ENCODE data around the gene NRM. TPM values are rescaled to one million over a fixed set of nuclear protein-coding genes. Genes with fewer than 3 reads are reported as not detected.

NRM gene
- total and polyA plus RNA-seq, 2 of the 13 experiments (the other 11 are each of a cell fraction or from before 2014, with no cell fraction given): 12.5 to 16.0 TPM

DNA sequence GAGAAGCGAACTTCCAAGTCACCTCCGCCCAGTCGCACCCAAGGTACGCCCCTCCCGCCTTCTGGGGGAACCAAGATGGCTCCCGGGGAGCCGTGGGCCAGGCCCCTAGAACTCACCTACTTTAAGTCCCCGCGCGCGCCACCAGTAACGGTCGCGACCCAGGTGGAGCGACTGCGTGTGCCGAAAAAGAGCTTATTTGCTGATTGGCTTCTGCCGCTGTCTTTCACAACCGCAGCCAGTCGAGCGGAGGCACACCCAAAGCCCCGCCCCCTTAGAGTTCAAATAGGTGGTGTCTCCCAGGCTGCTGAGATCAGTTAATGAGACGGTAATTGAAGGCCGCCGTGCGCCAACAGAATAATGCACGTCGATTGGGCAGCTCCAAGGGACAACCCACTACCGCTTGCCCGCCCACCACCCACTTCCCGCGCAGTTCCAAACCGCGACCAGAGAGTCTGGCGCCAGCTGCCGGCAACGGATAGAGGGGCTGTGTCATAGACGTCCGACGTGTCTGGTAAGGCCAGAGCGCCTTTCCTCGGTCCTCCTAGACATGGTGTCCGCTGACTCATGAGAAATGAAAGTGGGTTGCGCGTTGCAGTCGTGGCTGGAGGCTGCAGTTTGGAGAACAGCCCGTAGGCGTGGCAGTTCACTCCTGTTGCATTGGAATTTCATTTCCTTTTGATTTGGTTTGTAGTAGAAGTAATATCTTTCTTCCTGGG lies 26.5 kb upstream of the NRM start, which contains the start of gene MDC1 (continued):
- TF ChIP-seq, protein P1, sequence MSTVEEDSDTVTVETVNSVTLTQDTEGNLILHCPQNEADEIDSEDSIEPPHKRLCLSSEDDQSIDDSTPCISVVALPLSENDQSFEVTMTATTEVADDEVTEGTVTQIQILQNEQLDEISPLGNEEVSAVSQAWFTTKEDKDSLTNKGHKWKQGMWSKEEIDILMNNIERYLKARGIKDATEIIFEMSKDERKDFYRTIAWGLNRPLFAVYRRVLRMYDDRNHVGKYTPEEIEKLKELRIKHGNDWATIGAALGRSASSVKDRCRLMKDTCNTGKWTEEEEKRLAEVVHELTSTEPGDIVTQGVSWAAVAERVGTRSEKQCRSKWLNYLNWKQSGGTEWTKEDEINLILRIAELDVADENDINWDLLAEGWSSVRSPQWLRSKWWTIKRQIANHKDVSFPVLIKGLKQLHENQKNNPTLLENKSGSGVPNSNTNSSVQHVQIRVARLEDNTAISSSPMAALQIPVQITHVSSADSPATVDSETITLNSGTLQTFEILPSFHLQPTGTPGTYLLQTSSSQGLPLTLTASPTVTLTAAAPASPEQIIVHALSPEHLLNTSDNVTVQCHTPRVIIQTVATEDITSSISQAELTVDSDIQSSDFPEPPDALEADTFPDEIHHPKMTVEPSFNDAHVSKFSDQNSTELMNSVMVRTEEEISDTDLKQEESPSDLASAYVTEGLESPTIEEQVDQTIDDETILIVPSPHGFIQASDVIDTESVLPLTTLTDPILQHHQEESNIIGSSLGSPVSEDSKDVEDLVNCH (CRISPR knock-in tag; IDR thresholded peaks at IDR 0.05): no peak
- TF ChIP-seq, protein P2, sequence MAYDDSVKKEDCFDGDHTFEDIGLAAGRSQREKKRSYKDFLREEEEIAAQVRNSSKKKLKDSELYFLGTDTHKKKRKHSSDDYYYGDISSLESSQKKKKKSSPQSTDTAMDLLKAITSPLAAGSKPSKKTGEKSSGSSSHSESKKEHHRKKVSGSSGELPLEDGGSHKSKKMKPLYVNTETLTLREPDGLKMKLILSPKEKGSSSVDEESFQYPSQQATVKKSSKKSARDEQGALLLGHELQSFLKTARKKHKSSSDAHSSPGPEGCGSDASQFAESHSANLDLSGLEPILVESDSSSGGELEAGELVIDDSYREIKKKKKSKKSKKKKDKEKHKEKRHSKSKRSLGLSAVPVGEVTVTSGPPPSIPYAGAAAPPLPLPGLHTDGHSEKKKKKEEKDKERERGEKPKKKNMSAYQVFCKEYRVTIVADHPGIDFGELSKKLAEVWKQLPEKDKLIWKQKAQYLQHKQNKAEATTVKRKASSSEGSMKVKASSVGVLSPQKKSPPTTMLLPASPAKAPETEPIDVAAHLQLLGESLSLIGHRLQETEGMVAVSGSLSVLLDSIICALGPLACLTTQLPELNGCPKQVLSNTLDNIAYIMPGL (CRISPR knock-in tag; IDR thresholded peaks at IDR 0.05; ENCODE audit: borderline replicate concordance in 1 of 2, low read depth in 1 of 2): peak; percentile 95
- TF ChIP-seq SIX4 (CRISPR knock-in tag; IDR thresholded peaks at IDR 0.05) (peak; percentile 87), FOXC1 (CRISPR knock-in tag; IDR thresholded peaks at IDR 0.05; ENCODE audit: borderline replicate concordance) (no peak), ZNF274 (CRISPR knock-in tag; IDR thresholded peaks at IDR 0.05) (peak; percentile 60; the same call in 1 of the 2 replicates), ZBTB3 (CRISPR knock-in tag; IDR thresholded peaks at IDR 0.05; ENCODE audit: borderline replicate concordance, low read depth) (peak; percentile 88; the same call in 1 of the 2 replicates), ZFP1 (CRISPR knock-in tag; IDR thresholded peaks at IDR 0.05) (peak; percentile 91), EP300 (IDR thresholded peaks at IDR 0.05; ENCODE audit: low read depth in 2 of 2, low read length in 2 of 2) (peak; percentile 77 to 82; a peak in 3 of 4 replicates), EP300 (CRISPR knock-in tag; IDR thresholded peaks at IDR 0.05; ENCODE audit: borderline replicate concordance) (peak; percentile 85), ZNF567 (CRISPR knock-in tag; IDR thresholded peaks at IDR 0.05; ENCODE audit: borderline replicate concordance) (peak; percentile 94; the same call in 1 of the 2 replicates), SATB2 (CRISPR knock-in tag; IDR thresholded peaks at IDR 0.05) (no peak), JARID2 (CRISPR knock-in tag; IDR thresholded peaks at IDR 0.05; ENCODE audit: insufficient replicate concordance) (no peak), SMARCE1 (IDR thresholded peaks at IDR 0.05; ENCODE audit: borderline replicate concordance) (no peak), MEF2D (CRISPR knock-in tag; IDR thresholded peaks at IDR 0.05) (peak; percentile 91; the same call in 1 of the 2 replicates)
- TF ChIP-seq, protein P3, sequence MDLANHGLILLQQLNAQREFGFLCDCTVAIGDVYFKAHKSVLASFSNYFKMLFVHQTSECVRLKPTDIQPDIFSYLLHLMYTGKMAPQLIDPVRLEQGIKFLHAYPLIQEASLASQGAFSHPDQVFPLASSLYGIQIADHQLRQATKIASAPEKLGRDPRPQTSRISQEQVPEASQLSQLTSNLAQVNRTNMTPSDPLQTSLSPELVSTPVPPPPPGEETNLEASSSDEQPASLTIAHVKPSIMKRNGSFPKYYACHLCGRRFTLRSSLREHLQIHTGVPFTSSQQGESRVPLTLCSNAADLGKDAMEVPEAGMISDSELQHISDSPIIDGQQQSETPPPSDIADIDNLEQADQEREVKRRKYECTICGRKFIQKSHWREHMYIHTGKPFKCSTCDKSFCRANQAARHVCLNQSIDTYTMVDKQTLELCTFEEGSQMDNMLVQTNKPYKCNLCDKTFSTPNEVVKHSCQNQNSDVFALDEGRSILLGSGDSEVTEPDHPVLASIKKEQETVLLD (CRISPR knock-in tag; IDR thresholded peaks at IDR 0.05; ENCODE audit: low read depth): peak; percentile 91
- TF ChIP-seq, protein P4, sequence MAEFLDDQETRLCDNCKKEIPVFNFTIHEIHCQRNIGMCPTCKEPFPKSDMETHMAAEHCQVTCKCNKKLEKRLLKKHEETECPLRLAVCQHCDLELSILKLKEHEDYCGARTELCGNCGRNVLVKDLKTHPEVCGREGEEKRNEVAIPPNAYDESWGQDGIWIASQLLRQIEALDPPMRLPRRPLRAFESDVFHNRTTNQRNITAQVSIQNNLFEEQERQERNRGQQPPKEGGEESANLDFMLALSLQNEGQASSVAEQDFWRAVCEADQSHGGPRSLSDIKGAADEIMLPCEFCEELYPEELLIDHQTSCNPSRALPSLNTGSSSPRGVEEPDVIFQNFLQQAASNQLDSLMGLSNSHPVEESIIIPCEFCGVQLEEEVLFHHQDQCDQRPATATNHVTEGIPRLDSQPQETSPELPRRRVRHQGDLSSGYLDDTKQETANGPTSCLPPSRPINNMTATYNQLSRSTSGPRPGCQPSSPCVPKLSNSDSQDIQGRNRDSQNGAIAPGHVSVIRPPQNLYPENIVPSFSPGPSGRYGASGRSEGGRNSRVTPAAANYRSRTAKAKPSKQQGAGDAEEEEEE (CRISPR knock-in tag; IDR thresholded peaks at IDR 0.05; ENCODE audit: borderline replicate concordance): no peak; the same call in 1 of the 2 replicates

Data from HepG2 (cell line).